Prostate gland (tissue), 2 donors: ENCODE results near the gene PALD1. TPM values are rescaled to one million over a fixed set of nuclear protein-coding genes. Genes with fewer than 3 reads are reported as not detected.

ENCODE experiments used
- DNase-seq: peaks from one replicate; pipeline ENCODE4 v3.0.0-alpha.2; 2019; ENCODE audit warnings: low spot score
- H3K27ac ChIP-seq, 2 donors: fragments of 200-600 bp; sonication (generic); 2 replicates each; pipeline ENCODE4 v1.5.1; 2017 to 2019
- H3K27me3 ChIP-seq: fragments of 200-600 bp; sonication (generic); replicated peaks from 2 replicates; pipeline ENCODE4 v1.5.1; 2019; ENCODE audit not compliant: insufficient read depth
- H3K36me3 ChIP-seq, 2 donors: fragments of 200-600 bp; sonication (generic); 1 replicate in 1 of 2; 2 replicates in 1 of 2; pipeline versions ENCODE4 v1.5.1 to v1.8.1; 2017 to 2019
- H3K4me1 ChIP-seq: fragments of 200-600 bp; sonication (generic); replicated peaks from 2 replicates; pipeline ENCODE4 v1.5.1; 2019
- H3K4me3 ChIP-seq, 2 donors: fragments of 200-600 bp; sonication (generic); 2 replicates each; pipeline ENCODE4 v1.5.1; 2017 to 2019
- H3K9me3 ChIP-seq: fragments of 200-600 bp; sonication (generic); 2 replicates; pipeline ENCODE4 v1.5.1; 2017
- CTCF ChIP-seq, 4 experiments: fragments of 200-600 bp in 2 of 4; fragments of 450-650 bp in 2 of 4; sonication (generic) in 2 of 4; IDR thresholded peaks; 1 replicate in 3 of 4; 2 replicates in 1 of 4; pipeline ENCODE4 v1.5.1; 2016 to 2019; ENCODE audit warnings: antibody characterized with exemption in 4 of 4, mild to moderate bottlenecking in 2 of 4, moderate library complexity in 2 of 4
- POLR2A ChIP-seq: fragments of 450-650 bp; IDR thresholded peaks from one replicate; pipeline ENCODE4 v1.6.1; 2016; ENCODE audit warnings: antibody characterized with exemption, mild to moderate bottlenecking
- POLR2AphosphoS5 ChIP-seq: sonication (generic); formaldehyde crosslinking; IDR thresholded peaks from one replicate; pipeline ENCODE4 v1.6.1; 2017; ENCODE audit warnings: antibody characterized with exemption
- WGBS: methylation state at CpG from one replicate; pipeline ENCODE4 v1.1.5; 2018; 5-methylcytosine and 5-hydroxymethylcytosine counted together
- intact Hi-C: fragments of 100-400 bp; cut with DNase I; formaldehyde crosslinking; loops from one replicate; pipeline ENCODE4 v1.14.2; 2022
- total RNA-seq, 2 donors: library from RNA; depleted of rRNA; stranded (reverse); fragments of >200 nt; gene quantifications; one replicate each; pipeline ENCODE4 v1.1.0, GENCODE V29; 2016

Gene PALD1
- total RNA-seq, 2 donors from 2014 or later = 6.6 to 12.4 TPM

DNA sequence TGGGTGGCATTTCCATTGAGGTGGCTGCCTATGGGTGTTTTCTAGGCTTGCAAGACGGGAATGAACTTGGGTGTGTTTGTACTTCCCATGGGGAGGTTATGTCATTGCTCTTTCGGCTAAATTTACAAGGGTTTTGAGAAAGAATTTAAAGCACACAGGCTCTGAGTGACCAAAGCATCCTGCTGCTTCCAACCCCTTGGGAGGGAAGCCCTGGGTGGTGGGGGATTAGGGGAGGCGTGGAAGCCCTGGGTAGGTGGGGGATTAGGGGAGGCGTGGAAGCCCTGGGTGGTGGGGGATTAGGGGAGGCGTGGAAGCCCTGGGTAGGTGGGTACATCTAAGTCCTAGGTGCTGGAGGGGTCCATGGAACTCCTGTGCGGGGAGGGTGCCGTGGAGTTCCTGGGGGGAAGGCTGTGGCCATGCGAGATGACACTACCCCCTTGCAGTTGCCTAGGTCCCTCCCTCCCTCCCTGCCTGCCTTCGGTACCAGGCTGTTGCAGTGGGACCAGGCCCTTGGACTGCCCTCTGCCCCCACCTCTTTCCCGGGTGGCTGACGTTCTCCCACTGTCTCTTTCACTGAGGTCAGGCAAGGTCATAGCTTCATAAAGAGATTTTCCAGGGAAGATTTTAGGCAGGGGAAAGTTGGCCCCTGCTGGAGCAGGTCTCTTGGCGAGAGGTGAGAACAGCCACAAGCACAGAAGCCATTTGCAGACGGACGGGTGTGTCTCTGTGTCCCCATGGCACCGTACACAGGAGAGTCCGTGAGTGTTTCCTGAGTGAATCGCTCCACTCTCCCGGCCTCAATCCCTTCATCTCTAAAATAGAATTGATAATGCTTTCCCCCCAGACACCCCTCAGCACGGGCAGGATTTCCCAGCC lies 104.5 kb downstream of the PALD1 start:
- TF ChIP-seq CTCF (IDR thresholded peaks at IDR 0.05) (no peak), POLR2AphosphoS5 (no peak), POLR2A (no peak)
- H3K27ac ChIP-seq = no peak overlapping the region
- no peaks in the 10 kb centered on the region for H3K9me3 ChIP-seq
- H3K36me3 ChIP-seq = no peaks in the 10 kb centered on the region
- DNase-seq = no peak
- no peaks in the 10 kb centered on the region for H3K4me1 ChIP-seq
- no peak overlapping the region for H3K4me3 ChIP-seq
- 83% methylated on average over 19 of the region's 19 CpGs for WGBS
- intact Hi-C loops = no loop called here
- H3K27me3 ChIP-seq = no peaks in the 10 kb centered on the region

DNA sequence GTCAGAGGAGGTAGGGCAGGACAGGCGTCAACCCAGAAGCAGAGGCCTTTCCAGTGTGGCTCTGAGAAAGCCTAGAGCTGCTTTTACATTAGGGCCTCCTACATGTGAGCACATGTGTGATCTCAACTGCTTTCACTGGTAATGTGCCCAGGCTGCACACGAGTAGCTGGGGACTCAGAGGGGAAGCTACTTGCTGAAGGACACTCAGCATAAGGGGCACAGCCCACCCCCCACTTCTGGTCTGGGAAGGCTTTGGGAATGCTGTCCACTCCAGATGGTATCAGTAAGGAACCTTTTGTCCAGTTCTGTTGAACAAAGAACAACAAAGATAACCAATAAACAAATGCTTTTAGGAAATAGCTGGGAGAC lies 105.1 kb downstream of the PALD1 start:
- TF ChIP-seq POLR2AphosphoS5 (no peak), POLR2A (no peak), CTCF (IDR thresholded peaks at IDR 0.05) (no peak)
- no peaks in the 10 kb centered on the region for H3K4me1 ChIP-seq
- DNase-seq = no peak
- H3K27me3 ChIP-seq = no peaks in the 10 kb centered on the region
- H3K27ac ChIP-seq = no peak overlapping the region
- H3K36me3 ChIP-seq = no peaks in the 10 kb centered on the region
- intact Hi-C loops = no loop called here
- no peak overlapping the region for H3K4me3 ChIP-seq
- no peaks in the 10 kb centered on the region for H3K9me3 ChIP-seq
- 68% methylated on average over 2 of the region's 2 CpGs for WGBS

DNA sequence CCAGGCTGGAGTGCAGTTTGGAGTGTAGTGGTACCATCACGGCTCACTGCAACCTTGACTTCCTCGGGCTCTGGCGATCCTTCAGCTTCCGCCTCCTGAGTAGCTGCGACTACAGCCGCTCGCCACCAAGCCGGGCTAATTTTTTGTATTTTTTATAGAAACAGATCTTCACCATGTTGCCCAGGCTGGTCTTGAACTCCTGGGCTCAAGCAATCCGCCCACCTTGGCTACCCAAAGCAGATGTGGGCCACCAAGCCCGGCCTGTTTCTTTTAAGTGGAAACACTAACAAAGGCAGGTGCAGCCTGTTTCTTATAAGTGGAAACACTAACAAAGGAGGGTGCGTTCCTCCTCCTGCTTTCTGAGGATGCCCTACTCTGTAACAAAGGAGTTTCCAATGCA lies 105.8 kb downstream of the PALD1 start:
- H3K27ac ChIP-seq = no peak overlapping the region
- no peaks in the 10 kb centered on the region for H3K36me3 ChIP-seq
- 81% methylated on average over 11 of the region's 11 CpGs for WGBS
- TF ChIP-seq POLR2A (no peak), CTCF (IDR thresholded peaks at IDR 0.05) (no peak), POLR2AphosphoS5 (no peak)
- H3K27me3 ChIP-seq = no peaks in the 10 kb centered on the region
- intact Hi-C loops = no loop called here
- no peak for DNase-seq
- no peaks in the 10 kb centered on the region for H3K9me3 ChIP-seq
- no peak overlapping the region for H3K4me3 ChIP-seq
- no peaks in the 10 kb centered on the region for H3K4me1 ChIP-seq

- Histone ChIP-seq H3K9me3 (no peaks in the 10 kb centered on the region), H3K4me3 (no peak overlapping the region), H3K27ac (no peak overlapping the region), H3K36me3 (no peaks in the 10 kb centered on the region), H3K27me3 (no peaks in the 10 kb centered on the region), H3K4me1 (no peaks in the 10 kb centered on the region)
- WGBS = 30% methylated on average over 7 of the region's 7 CpGs
- intact Hi-C loops = no loop called here
- DNase-seq = no peak
- TF ChIP-seq POLR2AphosphoS5 = no peak
- TF ChIP-seq CTCF (IDR thresholded peaks at IDR 0.05) = no peak
- no peak for TF ChIP-seq POLR2A
Measured at GRCh38 chr10:70584909-70585544, 106.5 kb downstream of the PALD1 start.
